ENCODE results near the gene PCDHB5.

The PCDHB5 gene

GRCh38 chr5:141186897-141187512 lies 52.0 kb downstream of the PCDHB5 start, which contains the start of gene PCDHB9:
Gene PCDHB9 (plus strand): TSS chr5:141187161. CDS start chr5:141187319, 158 bp downstream.
- DNase-seq (ENCODE audit: low read depth) = no peak
- H3K4me3 ChIP-seq (ENCODE audit: low read depth, low read length) = no peak within 1 kb of the TSS
- peak; percentile 35 for TF ChIP-seq CTCF (IDR thresholded peaks at IDR 0.05; ENCODE audit: low read depth, low read length, missing control alignments)

All from GM12864 (cell line).